GM23338 (cell line): ENCODE data around the gene WNK1. TPM values are rescaled to one million over a fixed set of nuclear protein-coding genes. Genes with fewer than 3 reads are reported as not detected.
"Not testable (repeated sequence)": the region's sequence is repeated elsewhere in the genome, so short reads cannot be mapped to it uniquely, and the experiment has no call there.

Source experiments
- ATAC-seq: fragments of 200-7000 bp; cut with Tn5 transposase; 3 replicates; pipeline ENCODE4 v1.9.1; 2020
- DNase-seq: peaks from one replicate; pipeline ENCODE4 v3.0.0-alpha.2; 2015; ENCODE audit warnings: low spot score
- H2AFZ ChIP-seq: fragments of 200-600 bp; sonication (generic); 2 replicates; pipeline ENCODE4 v1.8.0; 2016; ENCODE audit warnings: antibody characterized with exemption, mild to moderate bottlenecking, moderate library complexity
- H3F3A ChIP-seq: fragments of 200-600 bp; sonication (generic); replicated peaks from 2 replicates; pipeline ENCODE4 v1.8.0; 2017; ENCODE audit warnings: antibody characterized with exemption, mixed run types, low read depth
- H3K27ac ChIP-seq: fragments of 200-600 bp; sonication (generic); 2 replicates; pipeline ENCODE4 v1.6.1; 2016; ENCODE audit warnings: low read depth
- H3K27me3 ChIP-seq: fragments of 200-600 bp; sonication (generic); 2 replicates; pipeline ENCODE4 v1.8.0; 2016; ENCODE audit warnings: mild to moderate bottlenecking, mixed run types, moderate library complexity; ENCODE audit not compliant: insufficient read depth
- H3K36me3 ChIP-seq: fragments of 200-600 bp; sonication (generic); 2 replicates; pipeline ENCODE4 v1.8.0; 2016; ENCODE audit warnings: mild to moderate bottlenecking; ENCODE audit not compliant: insufficient read depth
- H3K4me1 ChIP-seq: fragments of 200-600 bp; sonication (generic); 2 replicates; pipeline ENCODE4 v1.8.0; 2016; ENCODE audit warnings: mild to moderate bottlenecking, moderate library complexity; ENCODE audit not compliant: insufficient read depth
- H3K4me2 ChIP-seq: fragments of 200-600 bp; sonication (generic); 2 replicates; pipeline ENCODE4 v1.7.1; 2017; ENCODE audit warnings: mixed run types
- H3K4me3 ChIP-seq: fragments of 200-600 bp; sonication (generic); 2 replicates; pipeline ENCODE4 v1.6.1; 2016; ENCODE audit warnings: mixed run types
- H3K79me2 ChIP-seq: fragments of 200-600 bp; sonication (generic); replicated peaks from 2 replicates; pipeline ENCODE4 v1.8.0; 2017; ENCODE audit warnings: mild to moderate bottlenecking; ENCODE audit not compliant: insufficient read depth
- H3K9me2 ChIP-seq: fragments of 200-600 bp; sonication (generic); 2 replicates; pipeline ENCODE4 v1.8.0; 2017; ENCODE audit not compliant: insufficient read depth
- H4K20me1 ChIP-seq: fragments of 200-600 bp; sonication (generic); replicated peaks from 2 replicates; pipeline ENCODE4 v1.8.0; 2017; ENCODE audit warnings: mild to moderate bottlenecking; ENCODE audit not compliant: insufficient read depth
- H3K27ac Mint-ChIP-seq: 2 replicates; pipeline ENCODE4 v1.8.0; 2020; ENCODE audit warnings: inconsistent platforms, mild to moderate bottlenecking, moderate library complexity, mixed read lengths
- H3K27me3 Mint-ChIP-seq: 3 replicates; pipeline ENCODE4 v1.8.0; 2022; ENCODE audit warnings: low read depth, mild to moderate bottlenecking, moderate library complexity, mixed read lengths, inconsistent platforms; ENCODE audit not compliant: insufficient read depth, poor library complexity
- H3K36me3 Mint-ChIP-seq: 3 replicates; pipeline ENCODE4 v1.8.0; 2021; ENCODE audit warnings: low read depth, mild to moderate bottlenecking, inconsistent platforms, moderate library complexity, mixed read lengths
- H3K4me1 Mint-ChIP-seq: 3 replicates; pipeline ENCODE4 v1.8.0; 2020; ENCODE audit warnings: mild to moderate bottlenecking, inconsistent platforms, mixed read lengths
- H3K4me3 Mint-ChIP-seq: 3 replicates; pipeline ENCODE4 v1.8.0; 2021; ENCODE audit warnings: moderate library complexity, mild to moderate bottlenecking, inconsistent platforms, mixed read lengths
- H3K9me3 Mint-ChIP-seq: 3 replicates; pipeline ENCODE4 v1.8.0; 2020; ENCODE audit warnings: moderate library complexity, mild to moderate bottlenecking, inconsistent platforms, mixed read lengths
- EZH2 ChIP-seq: fragments of 200-600 bp; sonication (generic); IDR thresholded peaks from one replicate; pipeline ENCODE4 v1.8.0; 2017; ENCODE audit warnings: antibody characterized with exemption, mild to moderate bottlenecking, low read depth; ENCODE audit not compliant: unreplicated experiment
- EZH2phosphoT487 ChIP-seq: fragments of 200-600 bp; sonication (generic); IDR thresholded peaks from one replicate; pipeline ENCODE4 v1.8.1; 2018; ENCODE audit warnings: antibody characterized with exemption; ENCODE audit not compliant: unreplicated experiment
- REST ChIP-seq: IDR thresholded peaks from one replicate; pipeline ENCODE4 v1.6.1; 2018; ENCODE audit warnings: antibody characterized with exemption; ENCODE audit not compliant: unreplicated experiment
- polyA plus RNA-seq: library from polyadenylated mRNA; unstranded; fragments of >200 nt; fragmentation: Nextera tagmentation; extraction: Ambion mirVana; gene quantifications from 2 replicates; pipeline ENCODE4 v1.2.1, GENCODE V29; 2016
- total RNA-seq: library from RNA; depleted of rRNA; stranded (reverse); fragments of >200 nt; shearing (Covaris generic); gene quantifications from 2 replicates; pipeline ENCODE4 v1.2.3, GENCODE V29; 2014

WNK1 gene
- total and polyA plus RNA-seq, 2 experiments from 2014 or later: 86.8 to 114 TPM

GRCh38 chr12:848882-849527, 96.6 kb downstream of the WNK1 start:
- Histone ChIP-seq H4K20me1 (no peaks in the 10 kb centered on the region), H3K36me3 (no peaks in the 10 kb centered on the region), H2AFZ (no peak overlapping the region), H3K4me2 (no peak overlapping the region), H3F3A (no peaks in the 10 kb centered on the region), H3K9me2 (no peaks in the 10 kb centered on the region), H3K4me1 (no peaks in the 10 kb centered on the region), H3K27ac (no peak overlapping the region), H3K4me3 (no peak overlapping the region), H3K79me2 (peaks cover 24% of the 10 kb centered on the region), H3K27me3 (no peaks in the 10 kb centered on the region)
- Mint-ChIP-seq H3K4me3 (no peak overlapping the region), H3K9me3 (no peaks in the 10 kb centered on the region), H3K4me1 (no peaks in the 10 kb centered on the region), H3K27me3 (no peaks in the 10 kb centered on the region), H3K36me3 (peaks cover 8% of the 10 kb centered on the region; the same call in 2 of the 3 replicates), H3K27ac (no peak overlapping the region)
- DNase-seq: no peak
- ATAC-seq: no peak
- TF ChIP-seq EZH2phosphoT487: no peak

GRCh38 chr12:849733-850437, 97.5 kb downstream of the WNK1 start:
- H3K36me3 ChIP-seq, H3K27ac Mint-ChIP-seq, H3F3A ChIP-seq, H3K4me2 ChIP-seq, H3K36me3 Mint-ChIP-seq, H3K4me3 Mint-ChIP-seq, H4K20me1 ChIP-seq, ATAC-seq, DNase-seq, H3K27me3 Mint-ChIP-seq, H2AFZ ChIP-seq, H3K4me1 ChIP-seq, H3K4me1 Mint-ChIP-seq, H3K4me3 ChIP-seq, H3K27ac ChIP-seq, H3K9me3 Mint-ChIP-seq, H3K27me3 ChIP-seq, H3K9me2 ChIP-seq: not testable (repeated sequence)
- peaks cover 29% of the 10 kb centered on the region for H3K79me2 ChIP-seq

GRCh38 chr12:851343-851742, 99.0 kb downstream of the WNK1 start:
- Histone ChIP-seq H4K20me1 (no peaks in the 10 kb centered on the region; the same call in 1 of the 2 replicates), H3K27me3 (no peaks in the 10 kb centered on the region), H3K27ac (no peak overlapping the region), H3K79me2 (peaks cover 34% of the 10 kb centered on the region), H3K4me1 (no peaks in the 10 kb centered on the region), H2AFZ (no peak overlapping the region), H3K4me2 (no peak overlapping the region), H3K4me3 (no peak overlapping the region), H3K36me3 (no peaks in the 10 kb centered on the region), H3K9me2 (no peaks in the 10 kb centered on the region), H3F3A (no peaks in the 10 kb centered on the region)
- H3K4me1 Mint-ChIP-seq: no peaks in the 10 kb centered on the region
- DNase-seq (no peak), ATAC-seq (no peak)
- H3K27ac Mint-ChIP-seq: no peak overlapping the region
- no peaks in the 10 kb centered on the region for H3K27me3 Mint-ChIP-seq
- H3K4me3 Mint-ChIP-seq: no peak overlapping the region
- H3K9me3 Mint-ChIP-seq: no peaks in the 10 kb centered on the region
- TF ChIP-seq EZH2: no peak
- no peak for TF ChIP-seq REST
- H3K36me3 Mint-ChIP-seq: peaks cover 8% of the 10 kb centered on the region; the same call in 2 of the 3 replicates
